DOHH2 (cell line): ENCODE results near the gene MTSS2.

Source experiments
- EZH2phosphoT487 ChIP-seq: fragments of 200-600 bp; sonication (generic); IDR thresholded peaks from 2 replicates; pipeline ENCODE4 v1.6.1; 2017; ENCODE audit warnings: borderline replicate concordance, mild to moderate bottlenecking, antibody characterized with exemption, low read length, moderate library complexity, mixed read lengths
- TF ChIP-seq, protein P1 (sequence below): fragments of 200-600 bp; sonication (generic); IDR thresholded peaks from one replicate; pipeline ENCODE4 v1.5.1; 2014; ENCODE audit warnings: antibody characterized with exemption, mild to moderate bottlenecking, low read depth, low read length; ENCODE audit not compliant: poor library complexity, severe bottlenecking

DNA sequence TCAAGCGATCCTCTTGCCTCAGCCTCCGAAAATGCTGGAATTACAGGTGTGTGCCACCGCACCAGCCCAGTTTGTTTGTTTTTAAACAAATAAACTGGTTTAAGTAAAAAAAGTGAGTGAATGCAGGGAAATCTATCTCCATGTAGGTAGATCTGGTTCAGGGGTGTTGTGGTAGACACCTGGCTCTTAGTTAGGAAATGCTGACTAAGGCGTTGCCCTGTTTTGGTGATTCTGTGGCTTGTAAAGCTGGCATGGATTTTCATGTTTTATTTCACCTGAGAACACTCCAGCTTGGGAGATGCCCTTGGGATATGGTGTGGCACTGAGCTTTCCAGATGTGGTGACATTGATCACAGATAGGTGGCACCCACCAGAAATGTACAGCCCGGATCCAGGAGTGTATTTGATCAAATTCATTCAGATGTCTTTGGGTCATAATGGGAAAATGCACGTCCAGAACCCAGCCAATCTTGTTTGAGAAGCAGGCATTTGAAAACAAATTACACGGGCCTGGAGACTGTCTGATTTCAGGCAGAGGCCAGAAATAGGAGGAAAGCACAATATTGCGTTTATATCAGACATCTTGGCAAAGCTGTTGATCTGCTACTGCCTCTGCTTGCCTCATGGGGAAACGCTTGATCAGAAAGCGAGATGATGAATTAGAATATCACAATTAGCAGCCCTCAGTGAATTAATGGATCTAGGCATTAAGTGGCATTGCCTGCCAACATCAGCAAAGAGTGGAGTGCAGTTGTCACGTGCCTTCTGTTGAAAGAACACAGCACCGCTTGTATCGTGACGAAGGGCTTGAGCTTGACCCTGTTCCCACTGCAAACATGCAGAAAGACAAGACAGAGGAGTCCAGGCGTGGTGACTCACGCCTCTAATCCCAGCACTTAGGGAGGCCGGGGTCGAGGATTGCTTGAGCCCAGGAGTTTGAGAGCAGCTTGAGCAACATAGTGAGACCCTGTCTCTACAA is 46.8 kb downstream of the MTSS2 start:
- TF ChIP-seq, protein P1, sequence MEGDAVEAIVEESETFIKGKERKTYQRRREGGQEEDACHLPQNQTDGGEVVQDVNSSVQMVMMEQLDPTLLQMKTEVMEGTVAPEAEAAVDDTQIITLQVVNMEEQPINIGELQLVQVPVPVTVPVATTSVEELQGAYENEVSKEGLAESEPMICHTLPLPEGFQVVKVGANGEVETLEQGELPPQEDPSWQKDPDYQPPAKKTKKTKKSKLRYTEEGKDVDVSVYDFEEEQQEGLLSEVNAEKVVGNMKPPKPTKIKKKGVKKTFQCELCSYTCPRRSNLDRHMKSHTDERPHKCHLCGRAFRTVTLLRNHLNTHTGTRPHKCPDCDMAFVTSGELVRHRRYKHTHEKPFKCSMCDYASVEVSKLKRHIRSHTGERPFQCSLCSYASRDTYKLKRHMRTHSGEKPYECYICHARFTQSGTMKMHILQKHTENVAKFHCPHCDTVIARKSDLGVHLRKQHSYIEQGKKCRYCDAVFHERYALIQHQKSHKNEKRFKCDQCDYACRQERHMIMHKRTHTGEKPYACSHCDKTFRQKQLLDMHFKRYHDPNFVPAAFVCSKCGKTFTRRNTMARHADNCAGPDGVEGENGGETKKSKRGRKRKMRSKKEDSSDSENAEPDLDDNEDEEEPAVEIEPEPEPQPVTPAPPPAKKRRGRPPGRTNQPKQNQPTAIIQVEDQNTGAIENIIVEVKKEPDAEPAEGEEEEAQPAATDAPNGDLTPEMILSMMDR: no peak
- no peak for TF ChIP-seq EZH2phosphoT487
